ENCODE measurements around the gene PHF2.

The PHF2 gene

GRCh38 chr9:93587651-93588347 is 11.4 kb downstream of the PHF2 start:
- DNase-seq = no peak

GRCh38 chr9:93588641-93589609 is 12.5 kb downstream of the PHF2 start:
- DNase-seq = no peak

GRCh38 chr9:93589688-93590087 is 13.3 kb downstream of the PHF2 start:
- no peak for DNase-seq

- no peak for DNase-seq
Measured at GRCh38 chr9:93590609-93591234, 14.3 kb downstream of the PHF2 start.

- DNase-seq = no peak
Measured at GRCh38 chr9:93591301-93592007, 15.1 kb downstream of the PHF2 start.

- DNase-seq = no peak
Measured at GRCh38 chr9:93592008-93592642, 15.7 kb downstream of the PHF2 start.

GRCh38 chr9:93592643-93593021 is 16.2 kb downstream of the PHF2 start:
- no peak for DNase-seq

- DNase-seq = no peak
Measured at GRCh38 chr9:93593144-93593658, 16.8 kb downstream of the PHF2 start.

GRCh38 chr9:93594041-93594756 is 17.8 kb downstream of the PHF2 start:
- DNase-seq = no peak

- DNase-seq = no peak
Measured at GRCh38 chr9:93595461-93595860, 19.1 kb downstream of the PHF2 start.

- no peak for DNase-seq
Measured at GRCh38 chr9:93595861-93596365, 19.5 kb downstream of the PHF2 start.

- DNase-seq = no peak
Measured at GRCh38 chr9:93596399-93596798, 20.0 kb downstream of the PHF2 start.

- DNase-seq = no peak
Measured at GRCh38 chr9:93597142-93597706, 20.8 kb downstream of the PHF2 start.

- DNase-seq = no peak
Measured at GRCh38 chr9:93597871-93598646, 21.7 kb downstream of the PHF2 start.

- no peak for DNase-seq
Measured at GRCh38 chr9:93598647-93599241, 22.4 kb downstream of the PHF2 start.

- no peak for DNase-seq
Measured at GRCh38 chr9:93599571-93600403, 23.4 kb downstream of the PHF2 start.

GRCh38 chr9:93600504-93600903 is 24.1 kb downstream of the PHF2 start:
- no peak for DNase-seq

GRCh38 chr9:93601063-93601462 is 24.7 kb downstream of the PHF2 start:
- no peak for DNase-seq

GRCh38 chr9:93601666-93602065 is 25.3 kb downstream of the PHF2 start:
- DNase-seq = no peak
